HT1080 (cell line): Measurements from ENCODE around the gene STMN3. TPM values are rescaled to one million over a fixed set of nuclear protein-coding genes. Genes with fewer than 3 reads are reported as not detected.
"Not testable (repeated sequence)": the region's sequence is repeated elsewhere in the genome, so short reads cannot be mapped to it uniquely, and the experiment has no call there.

Experiments used
- DNase-seq: peaks from one replicate; pipeline ENCODE4 v3.0.0-alpha.2; 2015; ENCODE audit warnings: low read depth
- total RNA-seq: library from RNA; depleted of rRNA; stranded (reverse); fragments of >200 nt; shearing (Covaris generic); gene quantifications from 2 replicates; pipeline ENCODE4 v1.2.3, GENCODE V29; 2014

Gene STMN3
- total RNA-seq, 1 experiment from 2014 or later: 33.2 TPM

DNA sequence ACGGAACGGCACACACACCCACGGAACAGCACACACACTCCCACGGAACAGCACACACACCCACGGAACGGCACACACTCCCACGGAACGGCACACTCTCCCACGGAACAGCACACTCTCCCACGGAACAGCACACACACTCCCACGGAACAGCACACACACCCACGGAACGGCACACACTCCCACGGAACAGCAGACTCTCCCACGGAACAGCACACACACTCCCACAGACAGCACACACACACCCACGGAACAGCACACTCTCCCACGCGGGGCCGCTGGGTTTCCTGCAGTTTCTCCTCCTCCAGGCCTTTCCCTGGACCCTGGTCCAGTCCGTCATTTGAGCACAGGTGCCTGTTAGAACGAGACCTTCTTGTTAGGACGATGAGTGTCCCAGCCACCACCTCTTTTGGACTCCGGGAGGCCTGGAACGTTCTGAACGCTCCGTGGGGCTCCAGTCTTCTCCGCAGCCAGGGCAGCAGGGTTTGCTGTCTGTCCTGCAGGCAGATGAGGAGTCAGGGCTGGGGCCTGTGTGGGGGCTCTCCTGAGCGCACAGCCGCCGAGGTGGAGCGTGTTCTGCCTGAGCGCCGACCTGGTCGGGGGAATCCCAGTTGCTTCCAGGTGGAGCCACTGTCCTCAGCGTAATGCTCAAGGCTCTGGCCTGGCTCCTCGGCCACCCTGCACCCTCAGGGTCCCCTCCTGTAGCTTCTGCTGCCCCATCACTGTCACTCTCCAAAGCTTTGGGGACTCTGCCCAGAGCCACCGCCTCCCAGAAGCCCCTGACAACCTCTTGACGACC lies 25.6 kb upstream of the STMN3 start:
- no peak for DNase-seq

DNA sequence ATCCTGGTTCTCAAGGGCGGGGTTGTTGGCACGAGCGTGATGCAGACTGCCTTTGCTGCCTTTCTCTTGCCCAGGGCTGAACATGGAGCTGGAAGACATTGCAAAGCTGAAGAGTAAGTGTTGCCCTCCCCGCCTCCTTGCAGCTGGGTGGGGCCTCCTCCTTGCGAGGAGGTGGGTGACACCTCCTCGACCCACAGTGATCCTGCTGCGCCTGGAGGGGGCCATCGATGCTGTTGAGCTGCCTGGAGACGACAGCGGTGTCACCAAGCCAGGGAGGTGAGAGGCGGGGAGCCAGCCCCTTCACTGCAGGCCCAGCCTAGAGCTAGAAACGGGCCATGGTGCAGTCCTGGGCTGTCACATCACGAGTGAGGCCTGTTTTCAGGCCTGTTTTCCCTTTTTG lies 24.8 kb upstream of the STMN3 start:
- no peak for DNase-seq

DNA sequence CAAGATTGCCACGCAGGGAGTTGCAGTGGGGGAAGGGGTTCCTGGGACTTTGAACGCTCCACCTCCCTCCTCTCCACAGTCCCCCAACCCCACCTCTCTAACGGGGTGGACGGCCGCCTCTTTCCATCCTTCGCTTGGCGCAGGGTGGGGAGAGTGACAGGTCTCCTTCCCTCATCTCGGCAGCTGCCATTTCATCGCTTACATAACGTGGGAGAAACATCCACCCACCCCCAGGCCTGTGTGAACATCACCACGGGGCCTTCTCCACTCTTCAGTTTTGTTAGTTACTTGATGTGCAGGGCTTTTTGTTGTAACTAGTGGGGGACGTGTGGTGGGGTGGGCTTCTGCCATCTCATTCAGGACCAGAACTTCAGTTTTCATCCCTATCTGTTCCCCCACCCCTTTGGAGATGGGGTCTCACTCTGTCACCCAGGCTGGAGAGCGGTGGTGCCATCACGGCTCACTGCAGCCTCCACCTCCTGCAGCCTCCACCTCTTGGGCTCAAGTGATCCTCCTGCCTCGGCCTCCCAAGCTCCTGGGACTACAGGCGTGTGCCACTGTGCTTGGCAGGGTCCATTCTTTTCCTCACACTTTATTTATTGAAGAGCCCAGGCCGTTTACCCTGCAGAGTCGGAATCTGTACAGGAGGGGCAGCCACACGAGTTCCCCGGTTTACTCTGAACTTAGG lies 22.6 kb upstream of the STMN3 start:
- DNase-seq: no peak

DNA sequence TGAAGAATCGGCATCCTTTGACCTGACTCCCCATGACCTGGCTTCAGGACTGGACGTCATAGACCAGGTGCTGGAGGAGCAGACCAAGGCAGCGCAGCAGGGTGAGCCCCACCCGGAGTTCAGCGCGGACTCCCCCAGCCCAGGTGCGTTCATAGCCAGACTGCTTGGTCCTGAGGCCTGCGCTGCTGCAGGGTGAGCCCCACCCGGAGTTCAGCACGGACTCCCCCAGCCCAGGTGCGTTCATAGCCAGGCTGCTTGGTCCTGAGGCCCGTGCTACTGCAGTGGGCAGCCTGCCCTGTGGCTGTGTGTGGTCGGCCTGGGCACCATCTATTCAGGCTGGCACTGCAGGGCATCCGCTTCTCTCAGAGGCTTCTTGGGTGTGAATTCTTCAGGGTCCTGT lies 20.7 kb upstream of the STMN3 start:
- no peak for DNase-seq

DNA sequence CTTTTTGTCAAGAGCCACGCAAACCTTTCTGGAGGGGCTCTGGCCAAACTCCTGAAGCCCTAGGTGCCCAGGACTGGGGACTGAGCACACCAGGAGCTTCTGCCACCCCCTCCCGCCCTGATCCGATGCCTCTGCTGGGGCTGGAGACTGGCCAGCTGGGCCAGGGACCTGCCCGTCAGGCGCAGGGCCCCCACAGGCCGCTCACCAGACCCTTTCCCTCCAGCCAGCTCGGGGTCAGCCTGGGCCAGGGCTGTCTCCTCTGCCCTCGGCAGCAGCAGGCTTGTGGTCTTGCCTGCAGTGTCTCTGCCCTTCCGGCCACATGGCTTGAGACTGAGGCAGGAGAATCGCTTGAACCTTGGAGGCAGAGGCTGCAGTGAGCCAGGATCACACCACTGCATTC lies 19.4 kb upstream of the STMN3 start:
- no peak for DNase-seq

DNA sequence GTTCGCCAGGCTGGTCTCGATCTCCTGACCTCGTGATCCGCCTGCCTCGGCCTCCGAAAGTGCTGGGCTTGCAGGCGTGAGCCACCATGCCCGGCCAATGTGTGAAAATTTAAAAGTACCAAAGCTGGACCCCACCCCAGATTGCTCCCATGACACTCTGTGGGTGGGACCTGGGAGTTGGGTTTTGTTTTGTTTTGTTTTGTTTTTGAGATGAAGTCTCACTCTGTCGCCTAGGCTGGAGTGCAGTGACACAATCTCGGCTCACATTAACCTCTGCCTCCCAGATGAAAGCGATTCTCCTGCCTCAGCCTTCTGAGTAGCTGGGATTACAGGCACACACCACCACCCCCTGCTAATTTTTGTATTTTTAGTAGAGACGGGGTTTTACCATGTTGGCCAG lies 18.5 kb upstream of the STMN3 start:
- DNase-seq: not testable (repeated sequence)

DNA sequence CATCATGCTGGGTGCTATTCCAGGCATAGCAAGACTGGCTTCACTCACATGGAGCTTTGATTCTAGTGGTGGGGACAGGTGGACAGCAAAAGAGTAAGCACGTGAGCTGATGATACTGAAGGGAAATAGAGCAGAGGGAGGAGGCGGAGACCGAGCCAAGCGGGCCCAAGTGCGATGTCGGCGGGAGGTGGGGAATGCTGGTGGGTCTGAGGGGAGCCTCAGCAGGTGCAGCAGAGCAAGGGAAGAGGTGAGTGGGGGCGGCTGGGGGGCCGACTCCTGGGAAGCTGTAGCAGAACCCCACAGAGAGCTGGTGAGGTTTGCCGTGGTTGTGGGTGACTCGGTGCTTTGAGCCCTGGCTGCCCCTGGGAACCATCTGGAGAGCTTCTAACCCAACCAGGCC lies 15.1 kb upstream of the STMN3 start:
- no peak for DNase-seq

DNA sequence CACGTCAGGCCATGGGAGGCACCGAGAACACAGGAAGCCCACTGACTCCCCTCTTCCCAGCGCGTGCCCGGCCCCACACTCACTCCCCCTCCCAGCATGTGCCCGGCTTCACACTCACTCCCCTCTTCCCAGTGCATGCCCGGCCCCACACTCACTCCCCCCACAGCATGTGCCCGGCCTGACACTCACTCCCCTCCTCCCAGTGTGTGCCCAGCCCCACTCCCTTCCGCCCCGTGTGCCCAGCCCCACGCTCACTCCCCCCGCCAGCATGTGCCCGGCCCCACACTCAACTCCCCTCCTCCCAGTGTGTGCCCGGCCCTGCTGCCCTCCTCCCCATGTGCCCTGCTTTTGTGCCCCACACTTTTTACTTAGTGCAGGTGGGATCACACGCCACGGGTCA lies 14.6 kb upstream of the STMN3 start:
- no peak for DNase-seq

DNA sequence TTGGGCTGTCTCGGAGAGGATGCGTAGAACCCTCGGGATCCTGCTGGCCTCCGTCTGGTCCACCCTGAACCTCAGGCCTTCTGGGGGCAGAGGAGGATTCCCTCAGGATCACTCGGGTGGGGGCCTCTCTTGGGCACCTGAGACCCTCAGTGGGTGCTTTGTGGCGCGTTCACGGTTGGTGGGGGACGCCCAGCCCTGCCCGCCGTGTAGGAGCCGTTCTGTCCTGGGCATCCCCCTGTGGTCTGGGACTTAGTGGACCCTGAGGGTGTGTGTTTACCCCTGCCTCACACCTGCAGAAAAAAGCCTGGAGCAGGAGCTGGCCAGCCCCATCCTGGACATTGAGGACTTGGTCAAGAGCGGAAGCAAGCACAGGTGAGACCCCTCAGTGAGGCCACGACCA lies 12.5 kb upstream of the STMN3 start:
- DNase-seq: no peak

DNA sequence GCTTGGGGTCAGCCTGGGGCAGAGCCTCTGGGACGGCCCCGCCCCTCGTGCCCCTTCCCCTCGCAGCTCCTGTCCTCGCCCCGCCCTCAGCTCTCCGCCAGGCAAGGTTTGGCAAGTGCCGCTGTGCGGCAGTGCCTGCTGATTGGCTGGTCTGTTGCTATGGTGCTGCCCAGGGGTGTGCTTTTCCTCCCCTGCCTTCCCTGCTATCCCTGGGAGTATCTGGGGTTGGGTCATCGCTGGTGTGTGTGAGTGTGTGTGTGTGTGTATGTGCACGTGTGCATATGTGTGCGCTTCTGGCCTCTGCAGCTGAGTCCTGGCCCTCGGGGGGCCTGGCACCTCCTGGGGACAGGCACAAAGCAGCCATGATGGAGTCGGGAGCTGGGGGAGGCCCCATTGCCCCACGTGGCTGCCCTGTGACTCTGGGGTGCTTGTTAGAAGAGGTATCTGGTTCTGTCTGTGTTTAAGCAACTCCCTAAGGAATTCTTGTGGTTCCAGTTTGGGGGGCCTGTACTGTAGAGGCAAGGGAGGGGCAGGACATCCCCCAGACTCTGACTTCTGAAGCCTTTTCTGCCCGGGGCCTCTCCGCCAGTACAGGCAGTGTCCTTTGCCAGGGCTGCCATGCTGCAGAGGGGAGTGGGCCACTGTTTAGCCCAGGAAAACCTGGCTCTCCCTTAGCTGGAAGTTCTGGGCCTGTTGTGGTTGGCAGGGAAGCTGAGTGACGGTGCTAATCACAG lies 11.8 kb upstream of the STMN3 start:
- DNase-seq: no peak

DNA sequence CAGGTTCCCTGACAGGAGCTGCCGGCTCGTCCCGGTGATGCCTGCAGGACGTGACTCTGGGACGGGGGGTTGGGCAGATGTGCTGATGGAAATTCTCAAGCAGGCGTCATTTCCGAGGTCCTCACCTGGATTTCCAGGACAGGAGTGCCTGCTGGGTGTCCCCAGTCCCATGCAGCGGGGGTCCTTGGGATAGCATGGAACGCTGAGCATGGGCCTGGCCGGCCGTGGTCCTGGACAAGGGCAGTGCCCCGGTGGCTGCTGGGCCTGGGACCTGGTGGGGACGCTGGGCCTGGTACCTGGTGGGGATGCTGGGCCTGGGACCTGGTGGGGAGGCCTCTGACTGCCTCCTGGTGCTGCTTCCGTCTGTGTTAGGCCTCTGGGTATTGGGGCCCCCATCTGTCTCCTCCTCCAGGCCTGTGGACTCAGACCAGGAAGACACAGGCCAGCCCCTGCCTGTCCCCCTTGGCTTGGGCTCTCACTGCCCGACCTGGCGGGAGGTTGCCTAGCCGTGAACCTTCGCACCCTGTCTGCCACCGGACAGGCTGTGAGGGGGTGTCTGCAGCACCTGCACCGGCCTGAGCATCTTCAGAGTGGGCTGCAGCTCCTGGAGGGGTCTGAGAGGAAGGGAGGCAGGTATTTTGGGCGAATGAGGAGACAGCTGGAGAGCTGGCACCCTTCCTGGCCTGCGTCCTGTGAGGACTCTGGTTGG lies 11.1 kb upstream of the STMN3 start:
- no peak for DNase-seq

DNA sequence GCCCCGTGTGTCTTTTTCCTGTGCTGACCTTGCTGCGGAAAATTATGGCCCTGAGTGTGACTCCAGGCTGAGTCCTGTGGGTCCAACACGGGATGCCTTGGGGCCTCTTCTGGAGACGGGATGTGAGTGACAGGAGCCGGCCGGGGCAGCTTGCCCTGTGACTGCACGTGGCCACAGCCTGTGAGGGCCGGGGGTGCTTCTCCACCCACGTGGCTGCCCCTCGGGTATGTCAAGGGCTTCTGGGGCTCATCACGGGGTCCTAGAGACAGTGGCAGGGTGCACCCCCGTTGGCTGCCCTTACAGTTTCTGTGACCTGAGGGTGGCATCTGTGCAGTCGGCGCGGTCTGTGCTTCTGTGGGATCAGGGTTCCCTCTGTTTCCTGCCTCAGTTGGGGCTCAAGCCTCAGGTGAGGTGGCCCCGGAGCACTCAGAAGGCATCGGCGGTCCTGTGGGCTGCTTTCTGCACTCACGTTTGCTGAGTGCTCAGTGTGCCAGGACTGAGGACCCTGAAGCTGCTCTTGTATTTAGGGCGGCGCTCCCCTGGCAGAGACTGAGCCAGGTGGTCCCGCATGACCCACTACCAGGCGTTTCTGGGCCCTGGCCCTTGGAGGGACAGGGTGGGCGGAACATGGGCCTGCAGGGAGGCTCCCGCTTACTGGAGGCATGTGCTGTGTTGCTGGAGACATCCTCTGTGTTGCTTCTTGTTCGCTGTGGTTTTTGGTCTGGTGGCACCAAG lies 10.3 kb upstream of the STMN3 start:
- no peak for DNase-seq

DNA sequence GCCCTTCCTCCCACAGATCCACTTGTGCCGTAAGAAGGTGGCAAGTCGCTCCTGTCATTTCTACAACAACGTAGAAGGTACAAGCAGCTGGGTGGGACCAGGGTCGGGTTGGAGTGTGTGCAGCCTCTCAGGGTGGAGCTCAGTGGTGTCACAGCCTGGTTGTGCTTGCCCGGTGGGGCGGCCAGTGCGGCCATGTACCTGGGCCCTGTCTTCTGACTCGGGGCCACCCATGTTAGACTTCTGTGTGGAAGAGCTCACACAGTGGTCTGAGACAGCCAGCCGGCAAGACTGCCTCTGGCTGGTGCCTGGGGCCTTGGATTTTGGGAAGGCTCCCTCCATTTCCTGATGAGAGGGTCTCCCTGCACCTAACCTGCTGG lies 9.6 kb upstream of the STMN3 start:
- DNase-seq: no peak

DNA sequence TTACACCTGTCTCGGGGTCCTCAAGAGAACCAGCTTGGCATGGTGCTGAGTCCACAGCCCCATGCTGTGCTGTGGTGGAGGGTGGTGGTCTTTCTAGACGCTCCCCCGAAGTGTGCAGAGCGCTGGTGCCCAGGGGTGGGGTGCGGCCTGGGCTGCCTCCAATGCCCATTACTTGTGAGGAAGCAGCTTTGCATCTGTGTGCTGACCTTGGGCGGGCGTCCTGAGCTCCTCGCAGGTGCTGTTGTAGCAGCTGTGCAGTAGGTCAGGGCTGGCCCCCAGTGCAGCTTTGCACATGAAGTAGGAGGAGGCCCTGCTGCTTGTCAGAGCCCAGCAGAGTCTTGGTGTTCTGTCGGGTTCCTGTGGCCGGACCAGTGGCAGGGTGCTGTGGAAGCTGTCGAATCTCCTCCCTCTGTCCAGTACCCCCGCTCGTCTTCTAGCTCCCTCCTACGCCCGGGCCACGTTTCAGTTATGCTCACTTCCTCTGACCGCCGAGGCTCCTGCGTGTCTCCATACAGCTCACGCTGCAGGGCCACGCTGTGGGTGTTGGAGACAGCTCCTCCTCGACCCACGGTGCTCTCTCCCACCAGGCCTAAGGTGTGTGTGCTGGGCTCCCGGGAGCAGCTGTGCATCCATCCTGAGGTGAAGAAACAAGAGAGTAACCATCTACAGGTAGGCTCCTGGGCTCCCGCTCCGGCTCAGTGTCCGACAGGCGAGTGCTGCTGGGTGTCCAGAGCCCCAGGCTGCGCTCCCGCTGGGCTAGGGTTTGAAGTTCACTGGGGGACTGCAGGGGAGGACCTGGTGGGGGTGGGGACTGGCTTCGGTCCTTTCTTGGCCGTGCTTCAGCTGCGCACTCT lies 9.0 kb upstream of the STMN3 start:
- DNase-seq: no peak

DNA sequence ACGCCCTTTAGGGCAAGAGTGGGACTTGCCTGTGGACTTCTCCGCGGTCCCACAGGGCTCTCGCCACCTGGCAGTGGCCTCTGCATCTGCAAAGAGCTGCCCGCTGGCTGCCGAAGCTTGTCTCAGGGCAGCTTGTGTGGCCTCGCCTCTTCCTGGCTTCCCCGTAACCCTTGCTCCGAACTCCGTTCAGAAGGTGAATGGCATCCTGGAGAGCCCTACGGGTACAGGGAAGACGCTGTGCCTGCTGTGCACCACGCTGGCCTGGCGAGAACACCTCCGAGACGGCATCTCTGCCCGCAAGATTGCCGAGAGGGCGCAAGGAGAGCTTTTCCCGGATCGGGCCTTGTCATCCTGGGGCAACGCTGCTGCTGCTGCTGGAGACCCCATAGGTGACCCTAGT lies 7.9 kb upstream of the STMN3 start:
- DNase-seq: no peak

DNA sequence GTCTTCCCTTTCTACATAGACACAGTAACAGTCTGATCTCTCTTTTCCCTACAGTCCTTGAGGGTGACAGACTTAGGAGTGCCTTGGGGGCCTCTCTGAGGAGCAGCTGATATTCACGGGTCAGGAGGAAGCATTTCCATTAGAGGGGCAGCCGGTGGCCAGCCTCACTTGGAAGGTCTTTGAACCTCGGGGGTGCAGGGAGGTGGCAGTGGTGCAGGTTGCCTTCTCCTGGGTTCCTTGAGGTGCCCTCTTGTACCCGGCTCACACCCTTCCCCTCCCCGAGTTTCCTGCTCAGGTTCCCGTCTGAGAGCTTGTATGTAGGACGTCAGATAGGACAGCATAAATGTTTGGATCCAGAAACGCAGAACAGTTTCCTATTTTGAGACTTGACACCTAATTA lies 7.4 kb upstream of the STMN3 start:
- no peak for DNase-seq

DNA sequence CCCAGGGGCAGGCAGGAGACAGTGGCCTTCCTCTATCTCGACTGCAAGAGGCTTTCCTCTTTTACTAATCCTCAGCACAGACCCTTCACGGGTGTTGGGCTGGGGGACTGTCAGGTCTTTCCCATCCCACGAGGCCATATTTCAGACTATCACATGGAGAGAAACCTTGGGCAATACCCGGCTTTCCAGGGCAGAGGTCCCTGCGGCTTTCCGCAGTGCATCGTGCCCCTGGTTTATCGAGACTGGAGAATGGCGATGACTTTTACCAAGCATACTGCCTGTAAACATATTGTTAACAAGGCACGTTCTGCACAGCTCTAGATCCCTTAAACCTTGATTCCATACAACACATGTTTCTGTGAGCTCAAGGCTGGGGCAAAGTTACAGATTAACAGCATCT lies 7.0 kb upstream of the STMN3 start:
- not testable (repeated sequence) for DNase-seq

DNA sequence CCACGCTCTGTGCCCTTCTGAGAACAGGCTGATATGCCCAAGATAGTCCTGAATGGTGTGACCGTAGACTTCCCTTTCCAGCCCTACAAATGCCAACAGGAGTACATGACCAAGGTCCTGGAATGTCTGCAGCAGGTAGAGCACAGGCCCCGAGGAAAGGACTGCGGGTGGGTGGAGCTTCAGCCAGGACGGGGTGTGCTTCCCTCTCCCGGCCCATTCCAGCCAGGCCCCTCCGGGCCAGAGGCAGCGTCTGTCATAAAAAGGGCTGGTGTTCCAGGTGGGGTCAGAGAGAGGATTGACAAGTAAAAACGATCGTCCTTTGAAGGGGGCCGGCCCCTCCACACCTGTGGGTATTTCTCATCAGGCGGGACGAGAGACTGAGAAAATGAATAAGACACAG lies 6.1 kb upstream of the STMN3 start:
- DNase-seq: no peak

DNA sequence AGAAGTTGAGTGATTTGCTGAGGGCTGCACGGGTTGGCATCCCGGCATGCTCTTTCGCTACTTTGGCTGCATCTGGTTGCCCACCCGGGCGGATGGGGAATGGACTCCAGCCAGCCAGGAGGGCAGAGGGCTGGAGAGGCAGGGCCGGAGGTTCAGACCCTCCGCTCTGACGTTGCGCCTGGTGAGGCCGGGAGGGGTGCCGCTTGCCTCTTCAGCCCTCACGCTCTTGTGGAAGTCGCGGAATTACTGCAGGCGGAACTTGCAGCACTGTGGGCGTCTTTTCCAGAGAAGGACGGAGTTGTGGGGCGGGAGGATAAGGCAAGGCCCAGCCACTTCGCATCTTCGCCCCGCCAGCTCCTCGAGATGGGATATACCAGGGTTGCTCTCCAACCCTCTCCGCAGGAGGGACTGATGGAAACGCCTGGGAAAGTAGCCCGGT lies 5.5 kb upstream of the STMN3 start:
- DNase-seq: no peak
